Thyroid gland (tissue), 4 donors: ENCODE measurements around the gene FHIT. TPM values are rescaled to one million over a fixed set of nuclear protein-coding genes. Genes with fewer than 3 reads are reported as not detected.
A peak's percentile ranks its signal among the peaks of the same experiment; 100 is the strongest.

Source experiments
- DNase-seq, 2 donors: peaks; one replicate each; pipeline ENCODE4 v3.0.0-alpha.2; 2019
- H3K27ac ChIP-seq, 3 donors: fragments of 200-600 bp; sonication (generic); 1 replicate in 2 of 3; 2 replicates in 1 of 3; pipeline ENCODE4 v1.5.1; 2016 to 2019; ENCODE audit warnings: mild to moderate bottlenecking in 1 of 3, moderate library complexity in 1 of 3
- H3K27me3 ChIP-seq: fragments of 200-600 bp; sonication (generic); one replicate; pipeline ENCODE4 v1.5.1; 2019
- H3K36me3 ChIP-seq, 2 donors: fragments of 200-600 bp; sonication (generic); one replicate each; pipeline ENCODE4 v1.5.1; 2016 to 2019
- H3K4me1 ChIP-seq, 2 donors: fragments of 200-600 bp; sonication (generic); one replicate each; pipeline ENCODE4 v1.5.1; 2017 to 2019
- H3K4me3 ChIP-seq, 3 donors: fragments of 200-600 bp; sonication (generic); replicated peaks in 1 of 3; 1 replicate in 2 of 3; 2 replicates in 1 of 3; pipeline ENCODE4 v1.5.1; 2016; ENCODE audit warnings: mild to moderate bottlenecking in 1 of 3
- H3K9me3 ChIP-seq: fragments of 200-600 bp; sonication (generic); one replicate; pipeline ENCODE4 v1.5.1; 2017
- POLR2A ChIP-seq, 2 donors: fragments of 450-650 bp; IDR thresholded peaks; one replicate each; pipeline ENCODE4 v1.6.1; 2017; ENCODE audit warnings: antibody characterized with exemption in 2 of 2, mild to moderate bottlenecking in 2 of 2, moderate library complexity in 1 of 2
- WGBS, 2 donors: methylation state at CpG; one replicate each; pipeline ENCODE4 v1.1.5; 2017; 5-methylcytosine and 5-hydroxymethylcytosine counted together
- intact Hi-C: fragments of 100-400 bp; cut with DNase I; formaldehyde crosslinking; loops from one replicate; pipeline ENCODE4 v1.15.1; 2023
- total RNA-seq, 4 donors: library from RNA; depleted of rRNA; stranded (reverse); fragments of >200 nt; gene quantifications; one replicate each; pipeline ENCODE4 v1.2.3, GENCODE V29; 2016
- TF ChIP-seq, protein P1 (sequence below), 6 experiments: fragments of 200-600 bp in 3 of 6; fragments of 450-650 bp in 3 of 6; sonication (generic) in 3 of 6; IDR thresholded peaks; one replicate each; pipeline ENCODE4 v1.5.1; 2016 to 2019; ENCODE audit warnings: antibody characterized with exemption in 6 of 6, mild to moderate bottlenecking in 2 of 6, inconsistent platforms in 1 of 6, moderate library complexity in 1 of 6

The FHIT gene
- total RNA-seq, 4 donors from 2014 or later, result 12.2 to 18.9 (median 16.2) TPM

DNA sequence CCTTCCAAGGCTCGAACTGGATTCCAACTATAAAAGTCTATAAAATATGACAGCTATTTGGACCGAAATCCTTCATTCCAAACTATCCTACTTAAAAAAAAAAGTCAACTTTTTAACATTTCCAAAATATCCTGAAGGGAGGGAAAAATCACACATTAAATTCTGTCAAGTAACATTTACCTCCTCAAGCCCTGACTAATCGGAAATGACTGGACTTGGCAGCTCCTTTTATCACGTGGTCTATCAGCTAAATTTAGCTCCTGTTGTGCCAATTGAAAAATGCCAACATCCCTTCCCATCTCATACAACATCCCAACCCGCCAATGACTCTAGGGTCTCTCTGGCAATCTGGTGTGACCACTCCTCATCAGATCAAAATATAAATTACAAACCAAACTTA, 297.9 kb downstream of the FHIT start:
- Histone ChIP-seq H3K4me3 (no peak overlapping the region), H3K9me3 (no peaks in the 10 kb centered on the region), H3K27ac (no peak overlapping the region), H3K4me1 (no peaks in the 10 kb centered on the region), H3K36me3 (no peaks in the 10 kb centered on the region), H3K27me3 (no peaks in the 10 kb centered on the region)
- DNase-seq, result no peak
- 78 to 84% methylated on average over 5 of the region's 5 CpGs for WGBS, 2 donors
- no peak for TF ChIP-seq POLR2A (IDR thresholded peaks at IDR 0.05)
- TF ChIP-seq, protein P1, sequence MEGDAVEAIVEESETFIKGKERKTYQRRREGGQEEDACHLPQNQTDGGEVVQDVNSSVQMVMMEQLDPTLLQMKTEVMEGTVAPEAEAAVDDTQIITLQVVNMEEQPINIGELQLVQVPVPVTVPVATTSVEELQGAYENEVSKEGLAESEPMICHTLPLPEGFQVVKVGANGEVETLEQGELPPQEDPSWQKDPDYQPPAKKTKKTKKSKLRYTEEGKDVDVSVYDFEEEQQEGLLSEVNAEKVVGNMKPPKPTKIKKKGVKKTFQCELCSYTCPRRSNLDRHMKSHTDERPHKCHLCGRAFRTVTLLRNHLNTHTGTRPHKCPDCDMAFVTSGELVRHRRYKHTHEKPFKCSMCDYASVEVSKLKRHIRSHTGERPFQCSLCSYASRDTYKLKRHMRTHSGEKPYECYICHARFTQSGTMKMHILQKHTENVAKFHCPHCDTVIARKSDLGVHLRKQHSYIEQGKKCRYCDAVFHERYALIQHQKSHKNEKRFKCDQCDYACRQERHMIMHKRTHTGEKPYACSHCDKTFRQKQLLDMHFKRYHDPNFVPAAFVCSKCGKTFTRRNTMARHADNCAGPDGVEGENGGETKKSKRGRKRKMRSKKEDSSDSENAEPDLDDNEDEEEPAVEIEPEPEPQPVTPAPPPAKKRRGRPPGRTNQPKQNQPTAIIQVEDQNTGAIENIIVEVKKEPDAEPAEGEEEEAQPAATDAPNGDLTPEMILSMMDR (IDR thresholded peaks at IDR 0.05), result no peak
- intact Hi-C loops, result no loop called here

GRCh38 chr3:60952055-60952454, 299.2 kb downstream of the FHIT start:
- H3K27ac ChIP-seq, result no peak overlapping the region
- WGBS, 2 donors, result 72 to 78% methylated on average over 6 of the region's 6 CpGs

GRCh38 chr3:60949146-60949545, 302.1 kb downstream of the FHIT start:
- Histone ChIP-seq H3K27me3 (no peaks in the 10 kb centered on the region), H3K9me3 (no peaks in the 10 kb centered on the region), H3K4me3 (no peak overlapping the region), H3K4me1 (no peaks in the 10 kb centered on the region), H3K36me3 (no peaks in the 10 kb centered on the region), H3K27ac (no peak overlapping the region)
- WGBS, 2 donors, result 77 to 91% methylated on average over 3 of the region's 3 CpGs
- no peak for DNase-seq
- TF ChIP-seq POLR2A (IDR thresholded peaks at IDR 0.05), result no peak
- TF ChIP-seq, protein P1 (IDR thresholded peaks at IDR 0.05), result no peak
- intact Hi-C loops, result no loop called here

More at GRCh38 chr3:60952055-60952454, 299.2 kb downstream of the FHIT start:
- Histone ChIP-seq H3K4me3 (no peak overlapping the region), H3K27me3 (no peaks in the 10 kb centered on the region), H3K36me3 (no peaks in the 10 kb centered on the region), H3K9me3 (no peaks in the 10 kb centered on the region), H3K4me1 (no peaks in the 10 kb centered on the region)
- intact Hi-C loops, result no loop called here
- no peak for DNase-seq
- TF ChIP-seq, protein P1 (IDR thresholded peaks at IDR 0.05), result no peak
- TF ChIP-seq POLR2A (IDR thresholded peaks at IDR 0.05), result no peak

GRCh38 chr3:60948488-60948887, 302.8 kb downstream of the FHIT start:
- no peaks in the 10 kb centered on the region for H3K27me3 ChIP-seq
- H3K4me3 ChIP-seq, result no peak overlapping the region
- TF ChIP-seq, protein P1 (IDR thresholded peaks at IDR 0.05), result peak in 3 of 6 experiments; percentile 17 to 29 (median 28)
- no peak for TF ChIP-seq POLR2A (IDR thresholded peaks at IDR 0.05)
- H3K36me3 ChIP-seq, result no peaks in the 10 kb centered on the region
- H3K9me3 ChIP-seq, result no peaks in the 10 kb centered on the region
- no peak overlapping the region for H3K27ac ChIP-seq
- H3K4me1 ChIP-seq, result no peaks in the 10 kb centered on the region
- intact Hi-C loops, result no loop called here
- no peak for DNase-seq

DNA sequence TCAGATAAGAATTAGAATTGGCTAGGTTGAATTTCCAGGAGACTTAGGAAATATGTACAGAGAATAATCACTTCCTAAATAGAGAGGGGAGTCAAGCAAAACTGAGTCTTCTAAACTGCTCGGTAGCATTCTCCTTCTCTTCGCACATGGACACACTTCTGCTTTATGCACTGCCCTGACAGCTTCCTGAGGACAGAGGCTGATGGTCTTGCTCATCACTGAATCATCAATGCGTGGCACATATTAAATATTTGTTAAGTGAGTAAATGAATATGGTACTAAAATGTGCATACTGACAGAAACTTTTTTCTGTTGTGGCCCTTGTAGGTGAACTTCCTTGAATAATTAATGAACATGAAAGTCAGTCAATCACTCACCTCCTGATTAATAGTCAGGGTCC, 315.5 kb downstream of the FHIT start:
- no peak overlapping the region for H3K4me3 ChIP-seq
- peaks cover 7 to 8% of the 10 kb centered on the region in 2 donors for H3K4me1 ChIP-seq
- H3K27ac ChIP-seq, result no peak overlapping the region
- 78 to 83% methylated on average over 3 of the region's 3 CpGs for WGBS, 2 donors
- no peaks in the 10 kb centered on the region for H3K36me3 ChIP-seq
- intact Hi-C loops, result no loop called here
- no peak for TF ChIP-seq POLR2A (IDR thresholded peaks at IDR 0.05)
- TF ChIP-seq, protein P1 (IDR thresholded peaks at IDR 0.05), result no peak
- no peak for DNase-seq
- no peaks in the 10 kb centered on the region for H3K27me3 ChIP-seq
- H3K9me3 ChIP-seq, result no peaks in the 10 kb centered on the region
